Kidney glomerular epithelial cell (primary cell): ENCODE data around the gene SLC25A45.

Experiments used
- DNase-seq: peaks from one replicate; lab custom pipeline; 2025; lab: John Stamatoyannopoulos, UW

The SLC25A45 gene

DNA sequence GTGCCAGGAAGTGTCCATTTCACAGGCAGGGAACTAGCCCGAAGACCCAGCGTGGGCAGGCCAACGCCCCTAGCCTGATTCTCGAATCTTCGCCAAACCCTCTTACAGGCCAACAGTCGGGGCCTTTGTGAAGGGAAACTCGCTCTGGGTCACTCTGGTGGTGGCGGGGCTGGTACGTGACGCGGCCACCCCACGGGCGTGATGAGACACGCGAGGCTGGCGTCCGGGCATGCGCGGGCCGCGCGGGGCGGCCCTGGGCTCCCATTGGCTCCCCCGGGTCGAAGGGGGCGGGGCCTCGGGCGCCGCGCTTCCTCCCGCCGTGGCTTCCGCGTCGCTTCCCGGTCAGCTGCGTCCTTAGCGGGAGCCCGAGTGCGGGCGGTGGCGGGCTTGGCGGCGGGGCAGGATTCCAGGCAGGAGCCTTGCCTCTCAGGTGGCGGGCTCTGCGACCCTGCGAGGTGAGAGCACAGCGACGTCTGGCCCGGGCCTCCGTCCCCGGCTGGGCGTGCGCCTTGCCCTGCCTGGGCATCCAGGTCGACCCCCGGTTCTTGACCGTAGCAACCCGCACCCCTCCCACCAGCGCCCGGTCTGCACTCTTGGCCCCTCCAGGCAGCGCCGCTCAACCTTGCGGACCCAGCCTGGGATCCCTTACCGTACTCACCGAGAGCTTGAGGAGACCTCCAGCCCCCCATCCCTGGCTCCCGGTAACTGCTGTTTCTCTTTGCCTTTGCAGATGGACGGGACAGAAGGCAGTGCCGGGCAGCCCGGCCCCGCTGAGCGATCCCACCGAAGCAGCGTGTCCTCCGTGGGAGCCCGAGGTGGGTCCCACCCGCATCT lies 4.1 kb upstream of the SLC25A45 start, which contains the start of gene FRMD8:
Gene FRMD8 (plus strand): TSS at position 331 of the 834 bp plus-strand sequence. CDS start 400 bp downstream, at position 731.
- DNase-seq: peak; percentile 53

DNA sequence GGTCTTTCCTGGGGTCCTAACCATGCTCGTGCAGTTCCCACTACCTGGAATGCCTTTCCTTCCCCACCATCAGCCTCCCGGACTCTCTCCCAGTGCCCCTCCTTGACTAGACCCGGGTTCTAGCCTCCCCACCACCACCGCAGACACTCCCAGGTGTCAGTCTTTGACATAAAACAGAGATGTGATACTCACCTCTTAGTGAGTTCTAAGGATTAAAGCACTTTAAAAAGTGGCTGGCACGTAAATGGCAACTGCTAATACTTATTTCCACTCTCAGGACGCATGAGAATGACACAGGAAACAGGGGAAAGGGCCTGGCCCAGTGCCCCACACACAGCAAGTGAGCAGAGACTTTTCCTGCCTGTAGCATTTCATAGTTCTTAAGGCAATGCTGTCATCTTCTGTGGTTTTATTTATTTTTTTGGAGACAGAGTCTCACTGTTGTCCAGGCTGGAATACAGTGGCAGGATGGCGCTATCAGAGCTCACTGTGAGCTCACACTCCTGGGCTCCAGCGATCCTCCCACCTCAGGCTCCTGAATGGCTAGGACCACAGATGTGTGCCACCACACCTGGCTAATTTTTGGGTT lies 1.9 kb upstream of the SLC25A45 start:
- no peak for DNase-seq

DNA sequence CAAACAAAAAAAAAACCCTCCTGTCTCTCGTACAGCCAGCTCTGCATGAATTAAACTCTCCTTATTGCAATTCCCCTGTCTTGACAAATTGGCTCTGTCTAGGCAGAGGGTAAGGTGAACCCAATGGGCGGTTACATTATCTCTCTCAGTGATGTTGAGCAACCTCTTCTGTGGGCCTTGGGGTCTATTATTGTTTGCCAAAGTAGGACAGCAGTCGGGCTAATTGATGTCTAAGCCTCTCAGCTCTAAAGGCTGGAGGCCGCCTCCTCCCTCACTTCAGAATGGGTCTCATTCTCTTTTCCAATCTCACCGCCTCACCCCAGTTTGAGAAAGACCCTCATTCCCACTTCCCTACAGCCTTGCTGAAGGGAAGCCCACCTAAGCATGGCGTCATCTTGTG lies 1.3 kb upstream of the SLC25A45 start:
- no peak for DNase-seq

DNA sequence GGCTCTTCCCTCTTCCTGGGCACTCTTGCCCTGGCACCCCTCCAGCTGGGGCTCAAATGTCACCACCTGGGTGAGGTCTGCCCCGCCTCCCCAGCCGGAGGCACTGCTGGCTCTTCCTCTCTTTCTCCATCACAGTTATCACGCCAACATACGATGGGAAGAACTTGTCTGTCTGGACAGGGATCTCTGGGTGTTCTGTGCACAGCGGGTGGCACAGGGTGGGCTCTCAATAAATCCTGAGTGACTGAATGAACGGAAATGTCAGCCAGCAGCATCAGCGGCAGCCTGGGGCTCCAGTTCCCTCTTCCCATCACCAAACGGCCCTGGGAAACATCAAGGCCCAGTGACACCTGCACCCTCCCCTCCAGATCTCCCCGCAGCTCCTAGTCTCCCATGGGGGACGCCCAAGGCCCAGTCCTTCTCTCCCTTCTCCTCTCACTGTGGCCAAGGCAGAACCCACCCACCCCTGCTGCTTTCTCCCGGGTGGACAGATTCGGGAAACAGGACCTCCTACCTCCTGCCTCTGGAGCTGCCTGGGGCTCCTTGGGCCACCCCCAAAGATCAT lies 440 bp upstream of the SLC25A45 start:
- DNase-seq: no peak

DNA sequence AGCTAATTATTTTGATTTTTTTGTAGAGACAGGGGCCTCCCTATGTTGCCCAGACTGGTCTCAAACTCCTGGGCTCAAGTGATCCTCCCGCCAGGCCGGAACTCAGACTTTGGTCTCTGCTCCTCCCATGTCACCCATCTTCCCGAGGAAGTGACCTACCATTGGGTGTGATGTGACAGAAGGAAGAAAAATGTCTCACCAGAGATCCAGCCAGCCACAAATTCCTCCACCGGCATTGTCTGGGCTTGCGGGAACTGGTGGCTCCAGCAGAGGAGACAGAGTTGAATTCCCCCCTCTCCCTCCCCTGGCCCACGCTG lies 772 bp downstream of the SLC25A45 start:
- DNase-seq: no peak

DNA sequence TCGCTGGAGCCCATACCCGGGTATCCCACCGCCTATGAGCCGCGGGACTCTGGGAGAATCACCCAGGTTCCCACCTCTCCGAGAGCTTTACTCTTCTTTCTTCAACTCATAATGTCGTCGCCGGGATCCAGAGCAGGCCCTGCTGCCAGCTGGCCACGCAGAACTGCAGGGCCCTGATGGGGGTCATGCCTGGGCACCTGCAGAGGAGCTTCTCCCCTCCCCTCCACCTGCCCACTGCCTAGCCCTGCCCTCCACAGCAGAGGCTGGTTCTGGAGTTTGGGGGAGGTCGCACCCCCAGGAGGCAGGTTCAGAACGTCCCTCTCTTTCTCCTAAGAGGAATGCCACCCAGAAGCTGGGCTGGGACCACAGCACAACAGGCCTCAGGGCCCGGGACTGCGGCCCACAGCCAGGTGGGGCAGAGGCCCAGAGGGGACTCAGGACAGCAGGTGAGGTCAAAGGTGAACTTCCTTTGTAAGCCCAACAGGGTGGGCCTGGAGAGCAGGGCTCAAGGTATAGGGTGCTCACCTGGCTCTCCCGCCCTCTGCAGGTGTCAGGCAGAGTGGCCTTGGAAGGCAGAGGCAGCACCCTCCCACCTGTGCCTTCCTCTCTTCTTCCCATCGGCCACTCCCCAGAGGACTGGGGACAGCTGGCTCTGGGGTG lies 1.9 kb downstream of the SLC25A45 start:
- DNase-seq: no peak

DNA sequence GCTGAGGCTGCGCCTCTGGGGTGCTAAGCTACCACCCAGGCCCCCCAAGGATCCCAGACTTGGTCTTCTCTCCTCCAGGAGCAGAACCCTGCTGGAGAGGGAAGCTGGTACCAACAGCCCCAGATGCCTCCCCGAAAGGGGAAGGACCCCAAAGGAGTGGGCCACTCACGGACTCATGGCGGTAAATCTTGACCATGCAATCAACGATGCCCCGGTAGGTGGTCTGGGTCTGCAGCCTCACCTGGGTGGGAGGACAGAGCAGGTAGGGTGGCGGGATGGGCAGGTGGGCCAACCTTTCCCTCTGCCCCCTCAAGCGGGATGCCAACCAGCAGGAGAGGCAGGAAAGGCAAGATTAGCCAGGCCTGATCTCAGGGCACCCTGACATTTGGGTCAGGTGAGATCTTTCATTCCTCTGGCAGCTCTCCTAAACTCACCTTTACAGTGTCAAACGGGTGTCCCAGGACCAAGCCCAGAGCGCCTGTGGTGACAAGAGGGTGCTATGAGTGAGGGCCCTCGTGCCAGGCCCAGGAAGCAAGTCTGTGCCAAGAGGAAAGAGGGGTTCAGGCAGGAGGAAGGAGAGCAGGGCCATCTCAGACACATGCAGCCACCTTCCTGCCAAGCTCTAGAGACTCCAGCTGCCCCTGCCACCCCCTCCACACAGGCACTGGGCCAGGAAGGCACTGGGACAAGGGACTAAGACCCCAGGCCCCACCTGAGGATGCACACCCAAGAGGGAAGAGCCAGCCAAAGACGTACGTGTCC lies 2.6 kb downstream of the SLC25A45 start:
- no peak for DNase-seq

DNA sequence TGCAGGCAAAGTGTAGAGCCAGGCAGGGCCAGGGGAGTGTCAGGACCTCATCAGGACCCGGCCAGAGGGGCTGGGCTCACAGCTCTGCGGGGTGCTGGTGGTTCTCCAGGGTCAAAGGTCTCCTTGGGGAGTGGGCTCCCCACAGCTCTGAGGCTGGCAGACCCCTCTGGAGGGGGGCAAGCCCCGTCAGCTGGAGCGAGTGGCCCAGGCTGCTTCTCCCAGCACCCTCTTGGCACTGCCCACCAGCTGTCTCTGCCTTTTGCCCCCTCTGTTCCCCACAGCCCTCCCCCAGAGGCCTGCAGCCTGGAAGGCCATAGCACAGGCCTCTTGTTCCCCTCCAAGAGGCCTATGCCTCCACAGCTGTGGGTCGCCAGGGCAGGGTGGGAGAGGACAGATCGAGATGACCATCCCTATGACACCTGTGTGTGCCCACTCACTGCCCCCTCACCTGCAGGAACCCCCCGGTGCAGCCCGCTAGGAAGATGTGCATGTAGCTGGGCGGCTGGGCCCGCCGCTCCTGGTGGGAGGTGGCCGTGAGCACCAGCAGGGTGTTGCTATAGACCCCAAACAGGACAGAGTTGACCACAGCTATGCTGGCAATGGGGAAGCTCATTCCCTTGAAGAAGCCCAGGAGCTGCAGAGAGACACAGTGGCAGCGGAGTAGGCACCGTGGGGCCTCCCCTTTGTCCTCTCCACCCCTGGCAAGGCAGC lies 3.4 kb downstream of the SLC25A45 start:
- DNase-seq: no peak

DNA sequence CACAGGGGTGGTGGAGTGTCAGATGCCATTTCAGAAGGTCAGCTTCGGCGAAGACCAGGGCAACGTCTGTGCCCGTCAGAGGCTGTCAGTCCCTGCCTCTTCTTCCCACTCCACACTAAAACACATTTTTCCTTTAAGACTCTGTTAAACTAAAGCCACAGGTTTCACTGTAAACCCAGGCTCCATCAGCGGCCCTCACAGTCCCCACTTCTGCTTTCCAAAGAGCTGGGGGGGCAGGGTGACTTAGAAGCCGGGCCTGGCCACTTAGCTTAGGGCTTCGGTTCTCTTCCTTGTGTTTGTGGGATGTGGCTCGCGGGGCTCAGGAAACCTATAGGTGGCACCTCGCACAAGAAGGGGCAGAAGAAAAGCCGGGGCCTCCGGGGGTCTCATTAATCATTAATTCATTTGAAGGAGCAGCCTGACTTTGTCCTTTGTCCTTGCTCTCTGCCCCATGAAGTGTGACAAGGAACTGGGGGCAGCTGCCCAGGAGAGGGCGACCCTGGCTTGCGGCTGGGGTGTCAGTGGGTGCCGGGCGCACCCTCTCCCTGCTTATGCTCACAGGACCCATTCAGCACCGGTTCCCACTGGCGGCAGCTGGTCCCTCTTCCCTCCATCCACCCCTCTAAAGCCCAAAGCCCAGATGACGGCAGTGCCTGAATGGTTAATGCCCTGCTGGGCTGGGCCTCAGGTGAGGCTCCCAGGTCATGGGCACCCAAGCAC lies 4.1 kb downstream of the SLC25A45 start:
- DNase-seq: no peak

DNA sequence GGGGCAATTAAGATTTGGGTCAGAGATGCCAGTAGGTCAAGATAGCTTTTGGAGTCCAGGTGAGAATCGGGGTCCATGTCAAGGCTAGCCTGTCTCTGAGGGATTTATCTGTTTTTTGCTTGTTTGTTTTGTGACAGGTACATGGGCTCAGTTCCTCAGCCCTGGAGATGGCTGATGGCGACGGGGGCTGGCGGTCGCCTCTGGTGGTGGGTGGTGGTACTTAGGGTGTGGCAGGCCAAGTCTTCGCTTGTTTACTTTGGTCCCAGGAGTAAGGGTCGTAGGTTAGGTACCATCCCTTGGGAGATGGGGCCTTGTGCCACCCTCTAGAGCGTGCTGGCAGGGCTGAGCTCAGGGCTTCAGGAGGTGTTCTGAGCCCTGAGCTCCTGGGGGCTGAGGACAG lies 4.7 kb downstream of the SLC25A45 start:
- DNase-seq: no peak

DNA sequence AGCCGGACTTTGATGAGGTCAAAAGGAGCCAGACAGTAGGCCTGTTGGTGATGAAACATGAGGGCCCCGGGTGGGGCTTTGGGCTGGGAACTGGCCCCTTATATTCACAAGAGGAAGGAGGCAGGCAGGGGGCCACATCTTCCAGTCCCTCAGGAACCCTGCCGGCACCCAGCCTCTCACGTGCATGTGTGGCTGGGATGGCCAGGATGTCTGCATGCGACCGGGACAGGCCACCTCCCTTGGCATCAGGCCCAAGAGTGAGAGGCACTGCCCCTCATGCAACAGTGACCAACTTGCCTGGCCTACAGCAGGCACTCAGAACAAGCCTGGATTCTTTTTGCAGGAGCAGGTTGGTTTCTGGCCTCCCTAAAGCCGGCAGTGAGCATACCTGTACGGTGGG lies 5.4 kb downstream of the SLC25A45 start:
- no peak for DNase-seq

DNA sequence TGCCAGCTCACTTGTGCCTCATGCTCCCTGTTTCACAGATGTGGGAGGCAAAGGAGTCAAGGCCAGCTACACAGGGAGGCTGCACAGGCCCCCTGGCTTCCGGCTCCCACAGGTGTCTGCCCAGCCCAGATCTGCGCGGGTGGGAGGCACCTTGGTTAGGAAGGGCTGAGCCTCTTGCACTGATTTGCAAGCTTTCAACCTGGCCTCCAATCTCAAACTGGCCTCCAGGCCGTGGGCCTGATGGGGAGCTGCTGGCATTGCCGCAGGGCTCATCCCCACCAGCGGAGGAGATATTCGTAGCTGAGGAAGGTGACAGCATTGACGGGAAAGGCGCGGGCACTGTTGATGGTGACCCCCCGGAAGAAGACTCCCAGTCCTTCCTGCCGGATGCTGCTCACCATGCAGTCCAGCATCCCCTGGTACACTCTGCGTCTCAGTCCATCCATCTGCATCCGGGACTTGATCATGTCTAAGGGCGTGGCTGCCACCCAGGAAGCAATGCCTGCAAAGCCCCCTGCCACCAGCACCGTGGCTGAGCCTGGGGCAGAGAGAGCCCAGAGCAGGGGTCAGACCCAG lies 6.2 kb downstream of the SLC25A45 start:
- DNase-seq: no peak

DNA sequence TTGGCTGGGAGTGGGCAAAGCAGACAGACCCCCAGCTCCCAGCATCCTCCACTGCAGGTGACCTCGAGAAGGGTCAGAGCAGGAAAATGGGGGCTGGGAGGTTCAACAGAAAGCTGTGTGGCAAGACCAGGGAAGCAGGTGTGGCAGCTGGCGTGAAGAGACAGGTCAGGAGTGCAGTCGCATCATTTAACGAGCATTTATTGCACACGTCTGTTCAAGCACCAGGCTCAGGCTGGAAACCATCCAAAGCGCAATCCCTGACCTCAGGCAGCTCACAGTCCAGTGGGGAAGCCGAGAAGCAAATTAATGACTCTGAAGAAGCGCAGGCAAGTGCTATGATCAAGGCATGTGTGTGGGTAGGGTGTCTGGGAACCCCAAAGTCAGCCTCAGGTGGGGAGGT lies 7.4 kb downstream of the SLC25A45 start:
- no peak for DNase-seq

DNA sequence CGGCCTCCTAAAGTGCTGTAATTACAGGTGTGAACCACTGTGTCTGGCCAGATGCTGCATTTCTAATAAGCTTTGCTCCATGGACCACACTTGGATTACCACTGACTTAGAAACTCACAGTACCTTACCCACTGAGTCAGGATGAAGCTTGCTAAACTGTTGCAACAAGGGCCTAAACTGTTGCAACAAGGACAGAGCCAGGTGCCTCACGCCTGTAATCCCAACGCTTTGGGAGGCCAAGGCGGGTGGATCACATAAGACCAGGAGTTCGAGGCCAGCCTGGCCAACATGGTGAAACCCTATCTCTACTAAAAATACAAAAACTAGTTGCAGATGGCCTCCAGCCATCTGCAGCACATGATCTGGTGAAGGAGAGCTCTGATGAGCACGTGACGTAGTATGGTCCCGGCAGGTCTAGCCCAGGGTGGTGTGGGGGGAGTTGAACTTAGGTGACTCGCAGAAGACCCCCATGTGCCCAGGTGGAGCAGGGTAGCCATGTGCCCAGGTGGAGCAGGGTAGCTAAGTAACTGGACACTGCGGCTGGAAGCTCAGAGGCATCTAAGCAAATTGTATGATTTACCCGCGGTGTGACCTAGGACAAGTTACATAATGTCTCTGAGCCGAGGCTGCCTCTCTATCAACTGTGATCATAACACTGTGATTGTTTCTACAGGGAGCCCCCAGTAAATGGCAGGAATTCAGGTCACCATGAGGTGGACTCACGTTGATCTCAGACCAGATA lies 8.4 kb downstream of the SLC25A45 start:
- no peak for DNase-seq

DNA sequence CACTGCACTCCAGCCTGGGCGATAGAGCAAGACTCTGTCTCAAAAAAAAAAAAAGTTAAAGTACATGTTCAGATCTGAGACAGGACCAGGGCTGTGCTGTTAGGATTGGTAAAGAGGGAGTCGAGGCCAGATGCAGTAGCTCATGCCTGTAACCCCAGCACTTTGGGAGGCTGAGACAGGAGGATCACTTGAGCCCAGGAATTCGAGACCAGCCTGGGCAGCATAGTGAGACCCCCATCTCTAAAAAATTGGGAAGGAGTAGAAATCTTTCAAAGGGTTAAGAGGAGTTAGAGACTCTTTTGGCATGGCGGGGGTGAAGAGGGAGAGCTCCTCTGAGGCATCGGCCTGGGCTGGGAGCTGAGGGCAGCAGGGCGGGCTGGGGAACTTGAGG lies 11.8 kb downstream of the SLC25A45 start:
- DNase-seq: no peak

DNA sequence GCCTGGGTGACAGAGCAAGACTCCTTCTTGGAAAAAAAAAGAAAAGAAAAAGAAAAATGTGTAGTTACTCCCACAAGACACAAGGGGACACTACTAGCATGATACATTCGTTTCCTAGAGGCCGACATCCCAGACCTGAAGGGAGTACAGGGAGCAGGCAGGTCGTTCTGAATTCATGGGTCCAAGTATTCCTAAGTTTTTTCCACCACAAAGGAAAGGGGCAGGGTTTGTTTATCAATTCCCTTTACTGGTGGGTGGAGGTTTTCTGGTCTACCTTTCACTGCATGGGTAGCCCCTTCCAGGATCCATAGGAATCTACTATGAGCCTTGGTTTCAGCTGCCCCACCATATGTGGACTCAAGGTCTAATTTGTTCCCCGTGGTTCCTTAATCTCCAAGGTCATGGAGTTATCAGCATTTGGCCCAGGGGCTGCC lies 16.1 kb downstream of the SLC25A45 start:
- DNase-seq: peak; percentile 89

DNA sequence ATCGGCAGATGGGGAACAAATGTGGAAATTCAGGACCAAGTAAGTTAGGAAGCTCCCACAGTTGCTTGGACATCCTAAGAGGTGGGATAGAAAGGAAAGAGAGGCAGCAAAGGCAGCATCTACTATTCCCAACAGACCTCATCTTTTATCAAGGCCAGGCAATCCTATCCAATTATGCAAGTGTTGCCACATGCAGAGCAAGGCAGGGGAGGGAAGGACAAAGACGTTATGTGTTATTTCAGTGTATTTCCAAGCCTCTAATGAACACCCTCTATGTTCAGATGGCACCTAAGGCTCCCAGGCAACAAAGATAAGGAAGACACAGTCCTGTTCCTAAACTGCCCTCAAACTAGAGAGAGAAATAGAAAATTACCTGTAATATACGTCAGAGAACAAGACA lies 18.7 kb downstream of the SLC25A45 start:
- DNase-seq: no peak

DNA sequence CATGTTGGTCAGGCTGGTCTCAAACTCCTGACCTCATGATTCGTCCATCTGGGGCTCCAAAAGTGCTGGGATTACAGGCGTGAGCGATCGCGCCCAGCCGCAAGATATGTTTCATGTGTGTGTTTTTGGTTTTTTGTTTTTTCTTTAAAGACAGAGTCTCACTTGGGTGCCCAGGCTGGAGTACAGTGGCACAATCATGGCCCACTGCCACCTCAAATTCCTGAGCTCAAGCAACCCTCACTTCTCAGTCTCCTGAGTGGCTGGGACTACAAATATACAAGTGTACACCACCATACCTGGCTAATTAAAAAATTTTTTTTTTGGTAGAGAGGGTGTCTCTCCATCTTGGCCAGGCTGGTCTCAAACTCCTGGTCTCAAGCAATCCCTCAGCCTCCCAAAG lies 19.5 kb downstream of the SLC25A45 start:
- DNase-seq: no peak

DNA sequence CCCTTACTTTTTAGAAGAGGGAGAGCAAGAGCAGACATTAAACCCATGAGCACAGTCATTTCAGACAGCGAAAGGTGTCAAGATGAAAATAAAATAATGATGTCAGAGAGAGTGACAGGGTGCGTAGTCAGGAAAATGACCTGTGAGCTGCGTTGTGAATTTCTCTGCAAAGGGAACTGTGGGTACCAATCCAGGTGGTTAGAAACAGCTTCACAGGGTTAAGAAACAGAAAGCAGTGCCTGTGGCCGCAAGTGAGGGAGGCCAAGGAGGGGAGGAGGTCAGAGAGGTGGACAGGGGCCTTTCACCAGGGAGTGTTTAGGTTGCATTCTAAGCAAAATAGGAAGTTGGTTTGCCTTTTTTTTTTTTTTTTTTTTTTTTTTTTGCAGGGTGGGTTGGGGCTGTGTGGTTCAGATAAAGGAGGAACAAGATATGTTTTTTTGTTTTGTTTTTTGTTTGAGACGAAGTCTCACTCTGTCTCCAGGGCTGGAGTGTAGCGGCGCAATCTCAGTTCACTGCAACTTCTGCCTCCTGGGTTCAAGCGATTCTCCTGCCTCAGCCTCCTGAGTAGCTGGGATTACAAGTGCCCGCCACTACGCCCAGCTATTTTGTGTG lies 20.0 kb downstream of the SLC25A45 start:
- DNase-seq: no peak
